IPS-18a (cell line): ENCODE data around the gene CACNA2D4.

Source experiments
- H3K27ac ChIP-seq: one replicate; pipeline ENCODE4 v1.5.1; 2013; ENCODE audit warnings: low read length
- H3K27me3 ChIP-seq: one replicate; pipeline ENCODE4 v1.6.1; 2013; ENCODE audit warnings: mild to moderate bottlenecking, low read length; ENCODE audit not compliant: control insufficient read depth, insufficient read depth
- H3K36me3 ChIP-seq: one replicate; pipeline ENCODE4 v1.6.1; 2013; ENCODE audit warnings: low read depth, low read length; ENCODE audit not compliant: control insufficient read depth
- H3K4me1 ChIP-seq: one replicate; pipeline ENCODE4 v1.6.1; 2013; ENCODE audit warnings: low read depth, low read length; ENCODE audit not compliant: control insufficient read depth
- H3K4me3 ChIP-seq: one replicate; pipeline ENCODE4 v1.5.1; 2013; ENCODE audit warnings: low read length
- H3K9ac ChIP-seq: one replicate; pipeline ENCODE4 v1.6.1; 2013; ENCODE audit warnings: mild to moderate bottlenecking, low read length, moderate library complexity
- H3K9me3 ChIP-seq: one replicate; pipeline ENCODE4 v1.6.1; 2013; ENCODE audit warnings: low read depth, low read length; ENCODE audit not compliant: control insufficient read depth

Gene CACNA2D4

GRCh38 chr12:1830981-1831963, 87.2 kb downstream of the CACNA2D4 start:
- no peak overlapping the region for H3K27ac ChIP-seq
- H3K27me3 ChIP-seq = peaks cover 20% of the 10 kb centered on the region
- H3K4me3 ChIP-seq = peak overlapping the region; percentile 46

GRCh38 chr12:1830401-1830845, 88.0 kb downstream of the CACNA2D4 start:
- Histone ChIP-seq H3K9ac (no peak overlapping the region), H3K36me3 (no peaks in the 10 kb centered on the region), H3K4me1 (peaks cover 4% of the 10 kb centered on the region), H3K9me3 (no peaks in the 10 kb centered on the region), H3K4me3 (no peak overlapping the region), H3K27me3 (peaks cover 20% of the 10 kb centered on the region), H3K27ac (no peak overlapping the region)

More at GRCh38 chr12:1830981-1831963, 87.2 kb downstream of the CACNA2D4 start:
- Histone ChIP-seq H3K36me3 (no peaks in the 10 kb centered on the region), H3K9me3 (no peaks in the 10 kb centered on the region), H3K4me1 (peaks cover 4% of the 10 kb centered on the region), H3K9ac (no peak overlapping the region)

GRCh38 chr12:1829306-1829900, 89.0 kb downstream of the CACNA2D4 start:
- peaks cover 20% of the 10 kb centered on the region for H3K27me3 ChIP-seq
- H3K27ac ChIP-seq = no peak overlapping the region
- H3K4me3 ChIP-seq = no peak overlapping the region
- H3K36me3 ChIP-seq = no peaks in the 10 kb centered on the region
- peaks cover 4% of the 10 kb centered on the region for H3K4me1 ChIP-seq
- H3K9me3 ChIP-seq = no peaks in the 10 kb centered on the region
- no peak overlapping the region for H3K9ac ChIP-seq

GRCh38 chr12:1828856-1829255, 89.6 kb downstream of the CACNA2D4 start:
- Histone ChIP-seq H3K36me3 (no peaks in the 10 kb centered on the region), H3K27me3 (peaks cover 20% of the 10 kb centered on the region), H3K27ac (no peak overlapping the region), H3K9me3 (no peaks in the 10 kb centered on the region), H3K4me1 (peaks cover 4% of the 10 kb centered on the region), H3K9ac (no peak overlapping the region), H3K4me3 (no peak overlapping the region)

GRCh38 chr12:1827826-1828805, 90.3 kb downstream of the CACNA2D4 start:
- H3K9ac ChIP-seq = no peak overlapping the region
- peaks cover 4% of the 10 kb centered on the region for H3K4me1 ChIP-seq
- no peak overlapping the region for H3K4me3 ChIP-seq
- peaks cover 20% of the 10 kb centered on the region for H3K27me3 ChIP-seq
- H3K27ac ChIP-seq = no peak overlapping the region
- no peaks in the 10 kb centered on the region for H3K36me3 ChIP-seq
- H3K9me3 ChIP-seq = no peaks in the 10 kb centered on the region

GRCh38 chr12:1826867-1827705, 91.4 kb downstream of the CACNA2D4 start:
- Histone ChIP-seq H3K4me3 (no peak overlapping the region), H3K36me3 (no peaks in the 10 kb centered on the region), H3K9ac (no peak overlapping the region), H3K9me3 (no peaks in the 10 kb centered on the region), H3K27me3 (peaks cover 21% of the 10 kb centered on the region), H3K27ac (no peak overlapping the region), H3K4me1 (peaks cover 4% of the 10 kb centered on the region)

- no peak overlapping the region for H3K27ac ChIP-seq
- no peak overlapping the region for H3K9ac ChIP-seq
- H3K9me3 ChIP-seq = no peaks in the 10 kb centered on the region
- no peaks in the 10 kb centered on the region for H3K36me3 ChIP-seq
- H3K27me3 ChIP-seq = peaks cover 21% of the 10 kb centered on the region
- H3K4me1 ChIP-seq = peaks cover 3% of the 10 kb centered on the region
- no peak overlapping the region for H3K4me3 ChIP-seq
Observed at GRCh38 chr12:1826401-1826800, 92.1 kb downstream of the CACNA2D4 start.

GRCh38 chr12:1825382-1826102, 92.9 kb downstream of the CACNA2D4 start:
- Histone ChIP-seq H3K36me3 (no peaks in the 10 kb centered on the region), H3K4me1 (no peaks in the 10 kb centered on the region), H3K9me3 (no peaks in the 10 kb centered on the region), H3K4me3 (no peak overlapping the region), H3K9ac (no peak overlapping the region), H3K27me3 (peaks cover 24% of the 10 kb centered on the region), H3K27ac (no peak overlapping the region)

- no peak overlapping the region for H3K27ac ChIP-seq
- H3K4me3 ChIP-seq = no peak overlapping the region
- H3K36me3 ChIP-seq = no peaks in the 10 kb centered on the region
- no peak overlapping the region for H3K9ac ChIP-seq
- H3K9me3 ChIP-seq = no peaks in the 10 kb centered on the region
- no peaks in the 10 kb centered on the region for H3K4me1 ChIP-seq
- H3K27me3 ChIP-seq = peaks cover 37% of the 10 kb centered on the region
Observed at GRCh38 chr12:1823237-1823636, 95.2 kb downstream of the CACNA2D4 start.

GRCh38 chr12:1822699-1823098, 95.8 kb downstream of the CACNA2D4 start:
- no peak overlapping the region for H3K9ac ChIP-seq
- H3K27me3 ChIP-seq = peaks cover 37% of the 10 kb centered on the region
- no peak overlapping the region for H3K4me3 ChIP-seq
- H3K4me1 ChIP-seq = no peaks in the 10 kb centered on the region
- no peaks in the 10 kb centered on the region for H3K36me3 ChIP-seq
- H3K27ac ChIP-seq = no peak overlapping the region
- H3K9me3 ChIP-seq = no peaks in the 10 kb centered on the region
